ENCODE measurements around the gene RGR.

GRCh38 chr10:84306751-84307384 is 62.0 kb downstream of the RGR start:
- no peak for TF ChIP-seq ZNF274 (IDR thresholded peaks at IDR 0.05; ENCODE audit: low read depth, low read length)
- no peak for TF ChIP-seq CTCF (IDR thresholded peaks at IDR 0.05 in 2 of 3, conservative IDR thresholded peaks at IDR 0.05 in 1 of 3; ENCODE audit: borderline replicate concordance in 1 of 3, insufficient read depth in 1 of 3, low read depth in 2 of 3, low read length in 2 of 3)
- TF ChIP-seq CBX3 (IDR thresholded peaks at IDR 0.05; ENCODE audit: low read depth), result no peak
- TF ChIP-seq POLR2A (IDR thresholded peaks at IDR 0.05; ENCODE audit: borderline replicate concordance, extremely low read depth, insufficient read depth, insufficient read length), result no peak
- no peak for TF ChIP-seq REST (IDR thresholded peaks at IDR 0.05; ENCODE audit: low read depth)
- no peak for TF ChIP-seq YY1 (IDR thresholded peaks at IDR 0.05; ENCODE audit: extremely low read depth, insufficient replicate concordance, low read depth, low read length)

Data from HCT116 (cell line).